Type B pancreatic cell (in vitro differentiated cells): ENCODE results near the gene NUDCD3. TPM values are rescaled to one million over a fixed set of nuclear protein-coding genes. Genes with fewer than 3 reads are reported as not detected.
A peak's percentile ranks its signal among the peaks of the same experiment; 100 is the strongest.

Experiments used
- DNase-seq: peaks from one replicate; pipeline ENCODE4 v3.0.0; 2021; ENCODE audit warnings: mixed read lengths; ENCODE audit not compliant: unreplicated experiment; ENCODE audit errors: extremely low spot score
- H3K27ac Mint-ChIP-seq: 2 replicates; pipeline ENCODE4 v1.8.0; 2021; ENCODE audit warnings: mild to moderate bottlenecking, mixed read lengths
- H3K27me3 Mint-ChIP-seq: 2 replicates; pipeline ENCODE4 v1.8.0; 2021; ENCODE audit warnings: mixed read lengths
- H3K36me3 Mint-ChIP-seq: 2 replicates; pipeline ENCODE4 v1.8.0; 2021; ENCODE audit warnings: mixed read lengths
- H3K4me1 Mint-ChIP-seq: one replicate; pipeline ENCODE4 v1.8.0; 2021; ENCODE audit warnings: mixed read lengths; ENCODE audit not compliant: unreplicated experiment
- H3K4me3 Mint-ChIP-seq: 2 replicates; pipeline ENCODE4 v1.8.0; 2021; ENCODE audit warnings: mild to moderate bottlenecking, mixed read lengths
- H3K9me3 Mint-ChIP-seq: 2 replicates; pipeline ENCODE4 v1.8.0; 2021; ENCODE audit warnings: mixed read lengths
- CTCF ChIP-seq: fragments of 200-600 bp; sonication (generic); conservative IDR thresholded peaks from 2 replicates; pipeline ENCODE4 v1.5.0; 2021; ENCODE audit warnings: antibody characterized with exemption, mild to moderate bottlenecking
- total RNA-seq: library from RNA; stranded (reverse); gene quantifications from 2 replicates; pipeline ENCODE4 v1.2.1, GENCODE V29; 2021; ENCODE audit warnings: low replicate concordance

NUDCD3 gene
- total RNA-seq, 1 donor from 2014 or later, result 88.5 TPM

GRCh38 chr7:44382459-44383265 is 107.8 kb downstream of the NUDCD3 start:
- H3K27ac Mint-ChIP-seq, result no peak overlapping the region
- H3K36me3 Mint-ChIP-seq, result peaks cover 6% of the 10 kb centered on the region
- peaks cover 4% of the 10 kb centered on the region for H3K4me1 Mint-ChIP-seq
- TF ChIP-seq CTCF, result no peak
- no peaks in the 10 kb centered on the region for H3K27me3 Mint-ChIP-seq
- no peak overlapping the region for H3K4me3 Mint-ChIP-seq
- DNase-seq, result no peak
- no peaks in the 10 kb centered on the region for H3K9me3 Mint-ChIP-seq

GRCh38 chr7:44381494-44382220 is 108.8 kb downstream of the NUDCD3 start:
- no peak for TF ChIP-seq CTCF
- H3K36me3 Mint-ChIP-seq, result peaks cover 6% of the 10 kb centered on the region
- DNase-seq, result peak; percentile 61
- no peaks in the 10 kb centered on the region for H3K9me3 Mint-ChIP-seq
- H3K4me3 Mint-ChIP-seq, result no peak overlapping the region
- H3K27me3 Mint-ChIP-seq, result no peaks in the 10 kb centered on the region
- peaks cover 4% of the 10 kb centered on the region for H3K4me1 Mint-ChIP-seq
- no peak overlapping the region for H3K27ac Mint-ChIP-seq

- no peak for DNase-seq
- H3K4me1 Mint-ChIP-seq, result peaks cover 4% of the 10 kb centered on the region
- H3K36me3 Mint-ChIP-seq, result peaks cover 6% of the 10 kb centered on the region
- peaks cover 3% of the 10 kb centered on the region for H3K27me3 Mint-ChIP-seq
- no peak for TF ChIP-seq CTCF
- H3K9me3 Mint-ChIP-seq, result no peaks in the 10 kb centered on the region
- no peak overlapping the region for H3K27ac Mint-ChIP-seq
- H3K4me3 Mint-ChIP-seq, result no peak overlapping the region
Measured at GRCh38 chr7:44380831-44381493, 109.5 kb downstream of the NUDCD3 start.

GRCh38 chr7:44380189-44380830 is 110.1 kb downstream of the NUDCD3 start:
- no peak for DNase-seq
- peaks cover 3% of the 10 kb centered on the region for H3K27me3 Mint-ChIP-seq
- peaks cover 4% of the 10 kb centered on the region for H3K4me1 Mint-ChIP-seq
- H3K36me3 Mint-ChIP-seq, result peaks cover 3% of the 10 kb centered on the region
- no peaks in the 10 kb centered on the region for H3K9me3 Mint-ChIP-seq
- H3K27ac Mint-ChIP-seq, result no peak overlapping the region
- H3K4me3 Mint-ChIP-seq, result no peak overlapping the region
- no peak for TF ChIP-seq CTCF

- Mint-ChIP-seq H3K27ac (peak overlapping the region; percentile 62), H3K9me3 (no peaks in the 10 kb centered on the region), H3K36me3 (no peaks in the 10 kb centered on the region), H3K4me1 (peaks cover 4% of the 10 kb centered on the region), H3K27me3 (peaks cover 7% of the 10 kb centered on the region), H3K4me3 (no peak overlapping the region)
- no peak for DNase-seq
- no peak for TF ChIP-seq CTCF
Measured at GRCh38 chr7:44379366-44380188, 110.9 kb downstream of the NUDCD3 start.
